Measurements from ENCODE around the gene ENG.
"Not testable (repeated sequence)": the region's sequence is repeated elsewhere in the genome, so short reads cannot be mapped to it uniquely, and the experiment has no call there.

GRCh38 chr9:127780909-127781308 is 73.5 kb downstream of the ENG start:
- not testable (repeated sequence) for TF ChIP-seq CTCF (IDR thresholded peaks at IDR 0.05; ENCODE audit: borderline replicate concordance, extremely low read depth, low read length, poor library complexity, severe bottlenecking); EZH2 (IDR thresholded peaks at IDR 0.05; ENCODE audit: borderline replicate concordance, low read depth, low read length, severe bottlenecking)

Measured in DND-41 (cell line).